ENCODE data around the gene ANKH.

ANKH gene

DNA sequence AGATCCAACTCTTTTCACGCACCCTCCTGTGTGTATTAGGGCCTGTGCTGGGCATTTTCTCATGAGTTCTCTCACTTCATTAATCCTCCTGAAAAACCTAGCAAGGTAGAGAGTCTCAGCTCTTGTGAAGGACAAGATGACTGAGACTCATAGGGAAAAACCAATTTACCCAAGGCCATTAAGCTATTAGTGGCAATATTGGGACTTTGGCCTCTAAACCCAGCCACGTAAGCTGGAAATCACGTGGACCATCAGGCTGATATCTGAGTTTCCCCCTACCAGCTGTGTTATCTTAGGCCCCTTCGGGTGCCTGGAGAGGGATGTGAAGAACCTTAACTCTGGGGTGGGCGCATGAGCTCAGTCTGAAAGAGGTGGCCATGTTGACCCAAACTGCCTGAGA, 80.7 kb downstream of the ANKH start:
- no peak for DNase-seq (ENCODE audit: low read depth)

DNA sequence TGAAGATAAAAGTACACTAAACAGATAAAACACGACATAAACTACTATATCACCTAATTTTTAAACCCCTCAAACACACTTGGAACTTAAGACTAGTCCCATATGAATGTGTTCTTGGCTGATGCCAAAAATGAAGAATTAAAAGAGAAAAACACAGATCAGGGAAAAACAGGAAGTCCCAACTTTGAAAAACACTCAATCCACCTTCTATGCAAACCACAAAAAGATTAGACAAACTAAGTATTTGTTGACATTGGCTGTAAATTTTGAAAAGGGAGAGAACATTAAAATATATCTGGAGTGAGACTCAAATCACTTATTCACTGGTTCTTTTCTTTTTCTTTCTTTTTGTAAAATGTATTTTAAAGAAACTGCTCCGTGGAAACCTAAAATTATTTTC, 81.4 kb downstream of the ANKH start:
- DNase-seq (ENCODE audit: low read depth), result no peak

DNA sequence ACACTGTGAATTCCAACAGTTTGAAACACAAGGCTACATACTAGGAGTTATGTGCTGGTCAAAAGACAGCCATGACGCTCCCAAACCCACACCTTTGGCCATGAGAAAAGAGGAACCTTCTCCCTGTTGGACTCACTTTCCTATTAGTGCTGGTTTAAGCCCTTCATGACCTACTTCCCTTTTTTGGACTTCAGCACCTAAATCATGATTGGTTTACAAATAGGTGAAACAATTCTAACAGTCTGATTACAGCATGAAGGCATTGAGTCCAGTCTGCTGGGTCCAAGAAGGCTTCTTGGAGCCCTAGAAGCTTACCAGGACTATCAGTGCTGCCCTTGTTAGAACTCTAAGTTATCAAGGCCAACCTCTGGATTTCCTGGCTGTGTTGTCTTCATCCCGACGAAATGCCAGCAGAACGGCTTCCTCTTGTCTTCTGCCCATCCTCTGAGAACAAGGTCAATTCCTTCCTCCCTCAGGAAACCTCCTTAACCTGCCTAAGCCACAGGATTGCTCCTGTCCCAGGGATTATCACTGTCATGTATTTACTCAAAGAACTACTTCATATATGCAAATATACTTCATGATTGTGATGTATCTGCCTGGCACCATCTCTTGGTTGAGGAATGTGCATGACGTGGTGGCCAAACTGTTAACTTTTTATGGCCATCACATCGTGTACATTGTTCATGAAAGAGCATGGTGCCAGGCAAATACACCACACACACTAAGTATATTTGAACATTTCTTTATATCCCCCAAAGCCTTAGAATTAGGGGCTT, 83.6 kb downstream of the ANKH start:
- no peak for DNase-seq (ENCODE audit: low read depth)

DNA sequence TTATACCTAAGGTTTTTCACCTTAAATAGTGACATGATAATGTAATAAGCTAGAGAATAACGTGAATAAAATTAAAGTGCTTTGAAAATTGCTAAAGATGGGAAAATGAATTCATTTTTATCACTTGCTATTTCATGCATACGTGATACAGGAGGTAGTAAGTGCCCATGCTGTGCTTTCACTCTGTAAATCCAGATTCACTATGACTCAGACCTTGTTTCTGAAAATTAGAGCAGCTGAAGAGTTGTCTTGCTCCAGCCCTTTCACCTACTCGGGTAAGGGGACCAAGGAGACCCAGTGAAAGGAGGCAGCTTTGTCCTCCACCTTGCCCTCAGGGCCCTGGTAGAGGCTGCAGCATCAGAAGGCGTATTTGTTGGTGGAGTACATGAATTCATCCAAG, 87.9 kb downstream of the ANKH start:
- DNase-seq (ENCODE audit: low read depth), result no peak

DNA sequence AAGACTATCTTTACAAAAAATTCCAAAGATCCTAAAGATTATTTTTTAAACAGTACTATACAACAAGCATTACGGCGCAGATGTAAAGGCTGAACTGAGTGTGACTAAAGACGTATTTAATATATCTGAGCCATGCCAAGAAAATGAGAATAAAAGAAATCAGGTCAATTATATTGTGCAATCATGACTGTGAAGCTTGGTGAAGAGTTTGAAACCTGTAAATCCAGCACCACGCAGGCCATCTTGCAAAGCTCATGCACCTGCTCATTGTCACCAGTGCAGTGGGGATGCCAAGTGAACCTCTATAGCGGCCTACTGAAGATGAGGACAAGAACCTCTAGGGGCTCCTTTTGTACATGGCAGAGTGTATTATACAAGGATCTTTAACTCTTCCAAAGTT, 89.0 kb downstream of the ANKH start:
- DNase-seq (ENCODE audit: low read depth), result no peak

DNA sequence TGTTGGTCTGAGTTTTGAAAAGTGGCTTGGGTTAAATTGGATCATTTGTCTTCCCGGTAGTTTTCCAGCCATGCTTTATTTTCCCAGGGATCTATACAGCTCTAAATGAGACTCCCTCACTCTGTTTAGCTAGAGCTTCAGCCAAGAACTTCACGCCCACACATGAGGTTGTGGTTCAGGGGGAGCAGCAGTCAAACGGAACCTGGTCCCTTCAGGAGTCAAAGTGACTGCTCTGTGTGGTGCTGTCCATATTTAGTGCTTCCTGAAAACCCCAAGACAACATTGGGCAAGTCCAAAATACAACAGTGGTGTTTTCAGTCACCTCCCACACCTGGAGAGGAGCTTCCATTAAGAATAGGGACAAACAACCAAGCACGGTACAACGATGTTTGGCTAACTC, 90.5 kb downstream of the ANKH start:
- DNase-seq (ENCODE audit: low read depth), result peak; percentile 33

DNA sequence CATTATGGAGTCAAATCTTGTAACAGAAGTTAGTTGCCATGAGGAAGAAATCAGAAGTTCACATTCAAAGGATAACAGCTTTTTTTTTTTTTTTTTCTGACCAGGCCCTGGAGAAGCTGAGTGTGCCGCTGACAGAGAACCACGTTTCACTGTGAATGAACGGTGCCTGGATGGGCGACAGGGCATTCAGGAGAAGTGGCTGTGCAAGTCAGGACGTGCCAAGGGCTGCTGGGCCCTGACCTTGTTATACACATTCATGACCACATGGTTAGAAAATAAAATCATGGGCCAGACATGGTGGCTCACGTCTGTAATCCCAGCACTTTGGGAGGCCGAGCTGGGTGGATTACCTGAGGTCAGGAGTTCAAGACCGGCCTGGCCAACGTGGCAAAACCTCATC, 91.6 kb downstream of the ANKH start:
- no peak for DNase-seq (ENCODE audit: low read depth)

DNA sequence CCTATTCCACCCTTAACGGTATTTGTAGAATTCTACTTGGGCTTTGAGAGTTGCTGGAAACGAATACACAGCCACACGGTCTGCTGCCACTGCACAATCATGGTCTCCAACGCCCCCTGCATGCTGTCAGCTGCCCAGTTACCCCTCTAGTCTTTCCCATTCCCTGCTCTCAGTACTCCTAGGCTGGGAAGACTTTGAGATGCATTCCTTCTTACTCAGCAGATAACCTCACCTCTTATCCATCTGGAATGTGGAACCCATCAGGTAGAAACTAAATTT, 92.8 kb downstream of the ANKH start:
- no peak for DNase-seq (ENCODE audit: low read depth)

DNA sequence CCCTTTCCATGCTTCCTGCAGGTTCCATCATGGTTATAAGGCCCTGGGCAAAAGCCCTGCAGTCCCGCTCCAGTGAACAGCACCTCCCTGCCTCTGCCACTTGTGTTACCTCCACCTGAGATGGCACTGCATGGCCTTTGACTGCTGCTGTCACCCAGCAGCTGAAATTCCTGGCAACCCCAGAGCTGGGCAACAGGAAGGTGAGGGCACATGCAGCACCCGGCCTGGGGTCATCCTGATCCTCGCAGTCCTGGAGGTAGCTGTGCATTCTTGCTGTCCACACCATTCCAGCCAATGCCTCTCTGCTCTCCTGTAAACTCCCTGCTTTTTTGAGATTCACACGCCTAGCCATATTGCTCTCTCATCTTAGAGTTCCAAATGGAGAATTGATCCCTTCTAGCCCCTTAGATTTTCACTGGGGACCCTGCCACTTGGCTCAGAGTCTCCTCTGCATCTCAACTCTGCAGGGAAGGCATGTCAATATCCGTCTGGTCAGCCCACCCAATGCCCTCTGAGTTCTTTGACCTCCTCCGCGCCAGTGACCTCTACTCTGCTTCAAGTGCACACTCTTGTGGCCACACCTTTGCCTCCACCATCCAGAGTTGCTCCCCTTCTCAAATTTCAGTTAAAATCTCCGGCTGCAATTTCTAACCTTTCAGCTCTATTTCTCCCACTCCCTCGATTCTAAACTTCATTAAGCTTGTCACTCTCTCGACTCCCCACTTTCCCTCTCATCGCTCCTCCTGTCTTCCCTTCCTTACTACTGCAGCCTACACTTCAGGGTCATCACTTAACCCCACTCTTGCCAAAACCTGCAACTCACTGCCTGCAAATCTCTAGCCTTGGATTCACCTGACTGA, 93.4 kb downstream of the ANKH start:
- DNase-seq (ENCODE audit: low read depth), result no peak

DNA sequence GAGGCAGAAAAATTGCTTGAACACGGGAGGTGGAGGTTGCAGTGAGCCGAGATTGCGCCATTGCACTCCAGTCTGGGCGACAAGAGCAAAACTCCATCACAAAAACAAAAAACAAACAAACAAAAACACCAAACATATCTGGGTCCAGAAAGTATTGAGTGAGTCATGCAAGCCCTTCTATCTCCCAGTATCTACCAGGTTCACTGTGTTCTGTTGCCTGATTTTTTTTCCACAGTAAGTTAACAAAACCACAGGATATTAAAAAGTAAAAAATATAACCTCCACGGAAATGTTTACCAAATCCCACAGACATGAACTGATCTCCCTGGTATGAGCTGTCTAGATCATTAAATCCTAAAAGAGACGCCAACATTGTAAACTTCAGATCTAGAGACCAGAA, 94.4 kb downstream of the ANKH start:
- DNase-seq (ENCODE audit: low read depth), result no peak

DNA sequence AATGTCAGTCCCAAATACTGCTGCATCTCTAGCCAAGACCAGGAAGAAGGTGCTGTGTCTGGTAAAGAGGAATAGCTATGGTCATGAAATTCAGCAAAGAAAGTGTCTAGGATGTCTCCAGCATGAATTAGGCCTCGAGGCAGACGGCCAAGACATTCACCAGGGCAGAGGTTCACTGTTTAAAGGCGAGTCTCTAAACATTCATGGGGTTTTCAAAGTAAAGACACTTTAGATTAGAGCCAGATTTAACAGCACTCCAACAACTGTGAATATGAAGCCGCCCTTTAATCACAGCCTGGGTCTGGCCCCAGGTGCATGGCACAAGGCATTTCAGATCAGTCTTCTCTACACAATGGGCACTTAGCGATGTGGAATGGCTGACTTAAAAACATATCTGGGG, 95.0 kb downstream of the ANKH start:
- no peak for DNase-seq (ENCODE audit: low read depth)

DNA sequence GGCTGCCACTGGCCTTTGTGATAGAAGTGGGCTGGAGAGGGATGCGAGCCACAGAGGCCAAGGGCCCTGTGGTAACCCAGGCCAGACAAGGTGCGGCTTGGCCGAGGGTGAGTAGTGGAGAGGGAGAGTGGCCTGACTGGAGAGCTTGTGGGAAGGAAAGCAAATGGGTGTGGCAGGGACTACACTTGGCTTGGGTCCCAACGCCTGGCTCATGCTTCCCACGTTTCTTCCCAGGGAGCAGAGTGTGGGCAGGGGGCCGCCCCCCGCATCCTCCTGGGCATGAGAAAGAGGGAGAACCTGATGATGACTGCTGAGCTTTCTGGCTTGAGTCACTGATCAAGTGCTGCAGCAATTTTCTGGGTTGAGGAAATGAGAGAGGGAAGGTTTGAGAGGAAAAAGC, 95.7 kb downstream of the ANKH start:
- peak; percentile 72 for DNase-seq (ENCODE audit: low read depth)

DNA sequence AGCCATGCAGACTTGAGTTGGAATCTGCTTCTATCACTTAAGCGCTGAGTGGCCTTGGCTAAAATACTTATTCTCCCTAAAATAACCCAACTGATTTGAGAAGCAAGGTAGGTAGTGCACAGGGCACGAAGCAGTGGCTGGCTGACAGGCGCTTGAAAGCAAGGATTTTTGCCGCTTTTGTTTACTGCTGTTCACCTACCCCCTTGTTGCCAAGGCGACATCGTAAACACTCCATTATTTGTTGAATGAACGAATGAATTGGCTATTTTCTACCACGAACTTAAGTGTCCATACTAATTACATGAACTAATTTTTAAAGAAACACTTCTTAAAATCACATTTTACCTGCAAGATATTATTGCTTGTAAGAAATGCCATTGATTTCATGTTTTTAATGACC, 98.0 kb downstream of the ANKH start:
- DNase-seq (ENCODE audit: low read depth), result no peak

DNA sequence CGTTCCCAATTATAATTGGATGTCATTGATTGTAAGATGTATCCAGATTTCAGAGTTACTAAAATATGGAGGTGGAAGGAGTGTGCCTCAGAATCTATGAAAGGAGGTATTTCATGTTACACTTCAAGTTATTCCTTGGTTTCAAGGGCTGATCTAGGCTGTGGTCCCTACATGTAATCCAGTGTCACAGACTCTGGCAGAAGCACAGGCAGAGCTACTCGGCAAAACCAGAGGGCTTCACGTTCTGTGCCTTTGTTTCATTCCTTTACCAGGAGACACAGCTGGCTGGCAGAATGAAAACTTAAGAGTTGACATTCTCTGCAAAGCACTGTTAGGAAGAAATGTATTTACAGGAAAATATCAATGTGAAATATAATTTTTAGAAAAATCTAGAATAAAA, 99.6 kb downstream of the ANKH start:
- DNase-seq (ENCODE audit: low read depth), result no peak

DNA sequence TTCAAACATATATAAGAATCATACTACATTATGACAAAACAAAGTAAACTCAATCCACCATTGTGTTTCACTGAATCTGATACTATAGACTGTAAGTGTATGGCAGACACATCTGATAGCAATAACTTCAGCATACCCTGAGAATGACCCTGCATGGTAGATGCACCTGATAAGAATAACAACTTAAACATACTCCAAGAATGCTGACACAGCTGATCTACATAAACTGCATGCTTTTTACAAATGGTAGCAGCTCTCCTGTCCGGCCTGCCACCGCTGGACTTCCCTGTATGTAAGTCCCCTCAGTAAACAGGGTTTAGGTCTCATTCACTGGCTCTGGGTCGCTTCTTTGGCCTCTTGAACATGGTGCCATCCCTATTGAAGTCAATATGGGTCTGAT, 100.4 kb downstream of the ANKH start:
- no peak for DNase-seq (ENCODE audit: low read depth)

DNA sequence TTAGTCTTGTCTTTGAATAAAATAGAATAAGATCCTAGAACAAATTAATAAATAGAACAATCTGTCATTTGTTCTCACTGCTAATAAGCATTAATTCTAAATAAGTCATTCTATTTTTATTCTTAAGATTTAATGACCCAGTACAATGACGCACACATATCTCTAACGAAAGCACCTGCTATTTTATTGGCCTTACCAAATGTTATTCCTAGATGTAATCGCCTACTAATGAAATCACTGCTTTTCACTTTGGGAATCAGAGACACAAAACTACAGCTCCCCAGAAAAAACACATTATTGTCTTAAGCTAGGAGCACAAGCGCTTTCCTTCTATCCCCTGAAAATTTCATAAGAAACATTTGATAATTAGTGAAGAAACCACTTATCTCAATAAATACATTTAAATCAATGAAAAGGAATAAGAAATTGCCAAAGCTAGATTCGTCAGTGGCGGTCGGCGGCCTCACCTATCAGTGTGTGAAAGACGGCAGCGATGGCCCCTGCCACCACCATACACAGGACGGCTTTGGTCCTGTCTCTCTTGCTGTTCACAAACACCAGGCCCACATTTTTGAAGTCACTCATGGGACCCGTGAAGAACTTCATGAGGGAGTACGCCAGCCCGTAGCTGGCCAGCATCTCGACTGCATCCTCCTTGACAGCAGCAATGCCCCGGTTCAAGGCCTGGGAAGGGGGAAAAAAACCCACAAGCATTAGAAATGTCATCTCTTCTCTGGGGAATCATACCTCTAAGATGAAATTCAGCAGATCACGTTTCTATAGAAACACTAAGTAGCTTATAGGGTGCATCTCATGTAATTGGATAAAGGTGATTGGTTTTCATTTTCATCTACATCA, 102.8 kb downstream of the ANKH start:
- DNase-seq (ENCODE audit: low read depth), result no peak

DNA sequence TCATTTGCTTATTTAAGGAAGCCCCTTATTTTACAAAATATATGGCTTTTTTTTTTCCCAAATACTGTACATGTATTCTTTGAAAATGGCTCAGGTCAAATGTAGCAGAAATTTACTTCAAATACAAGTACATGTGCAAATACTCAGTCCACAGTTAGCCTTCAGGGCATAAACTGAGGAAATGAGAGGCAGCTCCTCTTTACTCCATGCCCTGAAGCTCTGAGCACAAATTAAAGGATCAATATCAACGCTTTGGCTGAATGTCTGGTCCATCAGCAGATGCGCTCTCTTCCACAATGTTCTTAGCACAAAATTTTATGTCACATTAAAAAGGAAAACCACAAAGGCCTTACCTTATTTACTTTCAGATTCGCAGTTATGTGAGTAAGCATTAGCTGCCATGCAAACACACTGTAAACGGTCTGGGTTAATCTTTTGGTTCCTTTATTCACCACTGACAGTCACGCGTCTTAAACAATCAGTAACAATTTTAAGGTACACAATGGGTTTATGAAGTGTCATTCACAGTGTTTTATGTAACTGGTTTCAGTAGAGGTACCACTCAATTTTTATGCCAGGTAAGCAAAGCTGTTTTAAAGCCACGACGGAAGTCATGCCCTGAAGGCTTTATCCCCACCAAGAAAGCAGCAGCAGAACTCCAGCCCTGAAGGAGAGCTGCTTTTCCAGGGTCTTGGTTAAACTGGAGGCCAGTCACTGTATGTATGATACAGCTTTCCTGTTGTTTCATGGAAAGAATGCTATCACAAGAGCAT, 103.7 kb downstream of the ANKH start:
- DNase-seq (ENCODE audit: low read depth), result no peak

DNA sequence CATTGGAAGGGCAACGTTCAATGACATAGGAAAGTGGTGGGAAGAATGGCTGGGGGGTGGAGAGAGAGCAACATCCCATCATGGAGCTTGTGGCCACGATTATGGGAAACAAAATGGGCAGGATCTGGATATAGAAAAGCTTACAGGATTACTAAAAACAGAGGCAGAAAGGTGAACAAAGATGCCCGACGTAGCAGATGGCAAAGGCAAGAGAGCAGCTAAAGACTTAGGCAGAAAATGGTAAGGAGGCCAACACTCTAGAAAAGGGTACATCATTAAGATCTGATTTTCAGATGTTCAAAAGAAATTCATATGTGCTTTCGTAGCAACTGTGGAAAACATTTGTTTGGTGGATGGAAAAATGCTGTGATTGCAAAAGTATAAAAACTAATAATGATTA, 104.5 kb downstream of the ANKH start:
- no peak for DNase-seq (ENCODE audit: low read depth)

DNA sequence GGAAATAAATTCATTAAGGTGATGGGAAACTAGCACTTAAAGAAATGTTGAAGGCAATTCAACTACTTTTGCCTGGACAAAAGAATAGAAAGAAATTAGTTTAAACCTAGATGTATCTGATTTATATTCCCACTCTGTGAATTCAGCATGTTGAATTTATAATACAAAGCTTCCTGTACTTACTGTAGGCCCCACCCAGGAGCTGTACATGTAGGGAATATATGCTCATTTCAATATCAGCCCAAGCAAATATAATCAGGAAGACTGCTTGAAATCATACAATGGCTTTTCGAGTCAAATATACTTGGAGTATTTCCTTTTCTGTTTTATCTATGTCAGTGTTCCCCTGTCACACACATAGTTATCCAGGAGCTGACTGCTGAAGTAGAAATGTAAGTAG, 105.0 kb downstream of the ANKH start:
- no peak for DNase-seq (ENCODE audit: low read depth)

DNA sequence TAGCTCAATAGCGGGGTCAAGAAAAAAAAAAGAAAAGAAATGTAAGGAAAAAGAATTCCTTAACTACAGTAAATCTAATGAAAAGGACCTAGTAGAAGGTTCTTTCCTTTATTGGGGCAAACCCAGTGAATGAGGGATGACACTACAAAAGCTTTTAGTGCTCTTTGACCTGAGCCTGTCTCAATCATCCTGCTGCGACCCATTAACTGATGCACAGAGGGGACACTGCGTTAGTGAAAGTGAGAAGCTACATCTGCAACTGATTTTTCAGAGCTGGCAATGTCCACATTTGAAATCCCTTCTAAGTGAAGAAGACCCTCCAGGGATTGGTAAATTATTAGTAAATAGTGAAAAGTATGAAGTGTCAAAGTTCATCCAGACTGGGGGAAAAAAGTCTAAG, 106.0 kb downstream of the ANKH start:
- DNase-seq (ENCODE audit: low read depth), result no peak

DNA sequence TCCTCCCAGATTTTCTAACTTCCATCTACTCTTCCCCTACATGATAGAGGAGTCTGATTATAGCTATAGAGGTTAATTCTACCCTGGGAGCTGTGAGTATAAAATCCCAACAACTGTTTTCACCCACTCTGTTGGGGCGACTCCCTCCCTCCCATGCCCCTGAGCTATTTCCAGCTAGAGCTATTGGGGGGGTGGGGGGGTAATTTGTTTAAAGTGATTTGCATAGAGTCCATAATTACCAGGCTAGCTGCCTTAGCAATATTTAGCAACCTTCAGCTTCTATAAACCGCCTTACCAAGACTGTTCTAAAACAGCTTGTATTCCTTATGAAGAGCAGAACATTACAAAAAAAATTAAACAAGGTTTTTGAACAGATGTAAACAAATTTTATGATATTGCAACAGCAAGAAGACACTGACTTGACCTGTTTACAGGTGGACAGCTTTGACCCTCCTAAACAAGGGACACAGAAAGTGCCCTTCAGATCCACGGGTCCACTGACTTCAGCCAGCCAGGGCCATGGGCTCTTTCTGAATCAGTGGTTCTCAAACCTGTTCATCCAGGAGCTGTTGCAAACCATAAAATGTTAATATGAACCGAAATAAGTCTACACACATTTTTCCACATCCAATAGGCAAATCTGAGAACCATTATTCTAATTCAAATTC, 108.9 kb downstream of the ANKH start:
- no peak for DNase-seq (ENCODE audit: low read depth)

Data from stromal cell of bone marrow (primary cell).